ENCODE measurements around the gene PALLD. TPM values are rescaled to one million over a fixed set of nuclear protein-coding genes. Genes with fewer than 3 reads are reported as not detected.
A peak's percentile ranks its signal among the peaks of the same experiment; 100 is the strongest.

The PALLD gene
- total RNA-seq, 1 donor from 2014 or later, result 15.3 TPM

- peak in 1 of 2 donors; percentile 66 for DNase-seq (ENCODE audit: low read depth in 2 of 2)
Measured at GRCh38 chr4:168588916-168589531, 92.2 kb downstream of the PALLD start.

GRCh38 chr4:168592676-168593075, 95.8 kb downstream of the PALLD start:
- DNase-seq (ENCODE audit: low read depth in 2 of 2), result no peak

DNA sequence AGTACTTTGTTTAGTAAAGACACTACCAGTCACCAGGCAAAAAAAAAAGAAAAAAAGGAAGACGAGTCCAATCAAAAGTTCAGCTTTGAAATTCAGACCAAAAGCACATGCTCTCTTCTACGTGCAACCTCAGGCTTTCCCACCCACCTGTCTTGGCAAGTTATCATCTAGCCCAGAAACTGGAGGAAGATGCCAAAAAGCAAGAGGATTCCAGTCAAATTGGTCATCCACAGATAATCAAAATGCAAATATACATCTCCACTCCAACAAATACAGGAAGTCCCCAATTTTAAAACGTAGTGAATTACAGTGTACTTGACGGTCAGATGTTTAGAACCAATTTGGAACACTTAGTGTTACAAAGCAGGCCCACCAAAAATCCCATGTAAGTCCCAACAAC, 96.5 kb downstream of the PALLD start:
- no peak for DNase-seq (ENCODE audit: low read depth in 2 of 2)

GRCh38 chr4:168594121-168594520, 97.3 kb downstream of the PALLD start:
- DNase-seq (ENCODE audit: low read depth in 2 of 2), result no peak

DNA sequence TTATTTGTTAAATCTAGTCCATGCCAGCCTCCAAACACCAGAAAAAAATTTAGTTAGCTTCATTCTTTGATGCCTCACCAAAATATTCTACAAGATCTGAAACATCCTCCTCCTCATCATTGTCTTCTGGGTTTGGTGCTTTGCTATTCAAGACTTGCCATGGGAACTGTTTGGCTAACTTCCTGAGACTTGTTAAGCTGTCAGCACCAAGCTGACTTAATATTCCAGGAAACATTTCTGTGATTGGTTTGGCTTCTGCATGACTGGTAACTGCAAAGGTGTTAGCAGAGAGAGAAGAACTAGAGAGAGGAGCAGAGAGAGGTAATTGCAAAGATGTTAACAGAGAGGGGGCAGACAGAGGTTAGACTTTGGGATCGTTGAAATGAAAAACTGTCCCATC, 101.3 kb downstream of the PALLD start:
- DNase-seq (ENCODE audit: low read depth in 2 of 2), result peak in 1 of 2 donors; percentile 56

DNA sequence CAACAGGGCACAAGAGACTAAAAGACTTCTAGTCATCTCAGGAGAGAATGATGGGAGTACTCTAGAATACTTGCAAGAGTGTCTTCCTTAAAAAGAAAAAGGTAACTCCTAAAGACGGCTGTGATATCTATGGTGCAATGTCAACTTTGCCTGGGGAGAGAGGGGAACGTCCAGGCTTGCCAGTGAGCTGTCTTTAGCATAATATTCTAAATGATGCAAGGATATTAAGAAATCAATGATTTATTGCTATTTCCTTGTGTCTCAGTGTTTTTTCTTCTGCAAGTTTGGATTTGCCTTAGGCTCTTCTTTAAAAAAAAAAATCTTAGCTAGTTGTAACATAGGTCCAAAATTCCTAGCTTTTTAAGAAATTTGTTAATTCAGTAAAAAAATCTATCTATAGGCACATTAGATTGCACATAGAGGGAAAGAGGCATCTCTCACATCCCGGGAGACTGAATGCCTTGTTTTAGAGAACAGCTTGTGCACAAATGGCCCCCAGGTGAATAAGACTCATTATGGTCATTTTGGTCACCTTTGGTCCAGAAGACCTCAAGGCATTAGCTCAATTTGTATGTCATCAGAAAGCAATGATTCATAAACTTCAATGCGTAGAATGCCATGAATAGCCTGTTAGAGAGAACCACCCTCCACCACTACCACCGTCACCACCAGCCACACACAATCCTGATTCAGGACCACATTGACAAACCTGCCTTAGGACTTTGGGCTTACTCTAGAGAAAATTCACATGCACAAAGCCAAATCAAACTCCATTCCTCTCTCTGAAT, 104.1 kb downstream of the PALLD start:
- DNase-seq (ENCODE audit: low read depth in 2 of 2), result no peak

DNA sequence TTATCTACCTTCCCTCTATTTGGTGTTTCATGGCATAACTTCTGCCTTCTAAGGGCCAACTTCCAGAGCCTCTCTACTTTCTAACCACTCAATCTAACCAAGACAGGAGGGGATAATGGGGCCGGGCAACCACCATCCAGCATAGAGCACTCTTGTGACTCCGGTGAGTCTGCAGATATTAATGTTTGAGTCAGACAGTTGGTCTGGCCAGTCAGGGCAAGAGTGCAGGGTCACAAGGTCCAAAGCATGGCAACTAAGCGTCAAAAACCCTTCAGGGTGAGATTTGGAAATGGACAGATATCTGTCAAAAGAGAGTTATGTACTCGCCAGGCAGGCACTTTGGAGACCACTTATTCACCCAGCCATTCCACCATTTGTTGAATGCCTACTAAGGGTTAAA, 105.0 kb downstream of the PALLD start:
- no peak for DNase-seq (ENCODE audit: low read depth in 2 of 2)

DNA sequence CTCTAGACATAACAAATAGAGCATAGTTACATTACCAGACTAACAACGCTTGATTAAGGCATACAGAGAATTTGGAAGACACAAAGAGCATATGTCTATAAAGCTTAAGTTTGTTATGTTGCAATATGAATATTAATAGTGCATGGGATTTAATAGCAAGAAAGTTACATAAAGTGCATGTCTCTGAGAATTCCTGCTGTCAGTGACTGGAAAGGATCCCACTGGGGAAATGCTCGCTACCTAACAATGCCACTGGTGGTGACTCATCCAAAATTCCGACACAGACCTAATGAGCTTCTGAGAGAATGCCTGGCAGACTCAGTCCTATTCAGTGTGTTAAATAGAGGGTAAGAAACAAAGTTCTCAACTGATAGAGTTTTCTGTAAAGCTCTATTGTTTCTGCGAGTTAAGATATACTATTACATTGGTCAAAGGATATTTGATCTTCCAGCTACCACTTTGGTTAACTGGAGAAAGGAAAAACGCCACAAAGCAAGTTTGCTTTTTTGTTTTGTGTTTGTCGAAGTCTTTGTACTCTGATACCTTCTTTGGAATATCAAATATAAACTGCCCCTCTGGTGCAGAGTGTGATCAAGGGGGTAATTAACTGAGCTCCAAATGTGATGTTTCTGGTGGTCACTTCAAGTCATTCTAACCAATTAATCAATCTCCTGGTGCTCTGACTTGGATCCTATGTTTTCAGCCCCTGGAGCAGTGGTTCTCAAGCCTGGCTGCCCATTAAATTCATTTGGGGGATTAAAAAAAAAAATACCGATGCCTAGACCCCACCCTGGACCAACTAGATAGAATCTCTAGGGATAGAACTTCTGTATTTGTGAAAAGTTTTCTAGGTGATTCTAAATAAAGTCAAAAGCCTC, 107.9 kb downstream of the PALLD start:
- peak; percentile 72 to 96 for DNase-seq (ENCODE audit: low read depth in 2 of 2)

GRCh38 chr4:168605411-168605810, 108.6 kb downstream of the PALLD start:
- DNase-seq (ENCODE audit: low read depth in 2 of 2), result peak; percentile 7 to 90

GRCh38 chr4:168607215-168607614, 110.4 kb downstream of the PALLD start:
- peak in 1 of 2 donors; percentile 37 for DNase-seq (ENCODE audit: low read depth in 2 of 2)

DNA sequence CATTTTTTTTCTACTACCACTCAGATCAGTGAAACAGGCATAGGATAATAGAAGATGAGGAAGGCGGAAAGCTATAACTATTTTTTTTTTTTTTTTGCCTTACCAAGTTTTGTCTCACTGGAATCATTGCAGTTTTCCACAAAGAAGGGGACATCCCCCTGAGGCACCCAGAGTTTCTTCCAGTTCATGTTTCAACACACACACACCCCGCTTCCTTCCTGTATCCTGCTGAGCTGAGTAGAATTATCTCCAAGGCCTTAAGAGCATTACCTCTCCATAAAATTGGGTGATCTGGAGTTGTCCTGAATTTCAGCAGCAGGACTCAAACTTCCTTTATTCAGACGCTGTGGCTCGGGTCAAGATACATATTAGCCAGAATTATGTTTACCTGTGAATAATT, 111.9 kb downstream of the PALLD start:
- DNase-seq (ENCODE audit: low read depth in 2 of 2), result peak in 1 of 2 donors; percentile 29

DNA sequence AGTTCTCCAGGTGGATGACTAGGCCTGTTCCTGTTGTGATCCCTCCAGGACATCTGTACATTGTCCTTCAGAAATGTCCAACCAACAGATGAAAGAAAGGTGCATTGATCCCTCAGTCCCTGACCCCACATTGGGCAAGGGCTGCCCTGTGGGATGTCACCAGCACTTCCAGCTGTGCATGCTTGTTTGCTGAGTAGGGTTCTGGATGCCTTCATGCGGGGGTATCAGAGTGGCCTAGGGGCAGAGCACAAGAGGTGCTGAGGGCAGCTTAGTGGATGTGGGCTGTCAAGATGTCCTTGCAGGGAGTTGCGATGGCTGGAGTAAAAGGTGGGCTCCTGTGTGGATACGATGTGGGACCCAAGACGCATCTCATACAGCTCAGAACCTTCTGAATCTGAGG, 112.5 kb downstream of the PALLD start:
- DNase-seq (ENCODE audit: low read depth in 2 of 2), result no peak

DNA sequence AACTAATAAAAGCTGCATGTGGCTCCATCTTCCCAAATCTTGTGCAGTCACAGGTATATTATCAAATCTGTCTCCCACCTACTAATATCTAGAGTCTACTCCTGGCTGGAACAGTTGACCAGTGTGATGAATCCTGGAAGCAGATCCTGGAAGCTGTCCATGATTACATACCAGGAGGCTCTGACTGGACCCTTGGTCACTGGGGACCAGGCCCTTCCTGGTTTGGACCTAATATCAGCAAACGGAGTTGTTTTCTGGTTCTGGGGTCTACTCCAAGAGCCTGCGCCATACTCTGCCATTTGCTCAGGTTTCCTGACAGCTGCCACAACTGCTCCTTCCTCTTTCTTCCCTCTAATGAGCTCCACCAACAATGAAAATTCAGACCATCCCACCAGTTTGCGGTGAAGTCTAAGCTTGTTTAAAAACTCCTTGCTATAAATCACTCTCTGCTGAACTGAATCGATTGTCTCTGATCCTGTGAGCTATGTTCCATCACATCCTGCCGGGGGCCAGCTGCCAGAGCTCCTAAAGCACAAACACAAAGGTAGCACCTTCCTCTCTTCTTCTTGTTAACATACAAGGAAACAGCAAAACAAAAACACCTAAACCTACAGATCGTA, 114.2 kb downstream of the PALLD start:
- peak in 1 of 2 donors; percentile 67 for DNase-seq (ENCODE audit: low read depth in 2 of 2)

GRCh38 chr4:168612450-168613135, 115.7 kb downstream of the PALLD start:
- DNase-seq (ENCODE audit: low read depth in 2 of 2), result peak in 1 of 2 donors; percentile 77

GRCh38 chr4:168613869-168614268, 117.0 kb downstream of the PALLD start:
- DNase-seq (ENCODE audit: low read depth in 2 of 2), result no peak

DNA sequence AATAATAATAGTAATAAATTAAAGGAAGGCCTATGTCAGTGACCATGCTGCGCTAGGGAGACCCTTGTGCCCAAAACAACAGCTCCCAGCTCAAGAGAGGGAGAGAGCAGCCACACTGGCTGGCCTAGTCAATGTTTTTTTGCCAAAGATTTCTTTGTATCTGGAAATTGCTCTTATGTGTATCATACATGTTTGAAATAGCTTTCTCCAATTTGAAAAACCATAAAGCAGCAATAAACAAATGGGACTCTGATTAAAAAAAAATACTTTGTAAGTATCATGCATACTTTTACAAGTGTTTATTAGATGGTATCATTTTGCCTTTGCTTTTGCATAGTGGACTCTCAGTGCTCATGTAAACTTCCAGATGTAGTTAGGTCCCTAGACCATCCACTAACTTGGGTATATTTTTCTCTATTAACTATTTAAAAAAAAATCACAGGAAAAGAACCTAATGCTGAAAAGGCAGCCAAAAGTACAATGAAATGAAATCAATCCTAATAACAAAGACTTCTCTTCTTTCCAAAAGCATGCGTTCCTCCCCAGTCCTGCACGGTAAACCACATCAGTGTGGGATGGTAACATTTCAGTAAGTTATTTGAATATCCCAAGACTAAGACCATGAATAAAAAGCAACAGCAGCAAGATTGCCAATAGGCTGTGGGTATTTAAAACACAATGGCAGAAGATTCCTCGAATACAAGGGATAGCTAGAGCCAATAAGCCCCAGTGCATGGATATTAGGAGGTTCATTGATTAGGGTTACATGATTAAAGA, 117.6 kb downstream of the PALLD start:
- no peak for DNase-seq (ENCODE audit: low read depth in 2 of 2)

DNA sequence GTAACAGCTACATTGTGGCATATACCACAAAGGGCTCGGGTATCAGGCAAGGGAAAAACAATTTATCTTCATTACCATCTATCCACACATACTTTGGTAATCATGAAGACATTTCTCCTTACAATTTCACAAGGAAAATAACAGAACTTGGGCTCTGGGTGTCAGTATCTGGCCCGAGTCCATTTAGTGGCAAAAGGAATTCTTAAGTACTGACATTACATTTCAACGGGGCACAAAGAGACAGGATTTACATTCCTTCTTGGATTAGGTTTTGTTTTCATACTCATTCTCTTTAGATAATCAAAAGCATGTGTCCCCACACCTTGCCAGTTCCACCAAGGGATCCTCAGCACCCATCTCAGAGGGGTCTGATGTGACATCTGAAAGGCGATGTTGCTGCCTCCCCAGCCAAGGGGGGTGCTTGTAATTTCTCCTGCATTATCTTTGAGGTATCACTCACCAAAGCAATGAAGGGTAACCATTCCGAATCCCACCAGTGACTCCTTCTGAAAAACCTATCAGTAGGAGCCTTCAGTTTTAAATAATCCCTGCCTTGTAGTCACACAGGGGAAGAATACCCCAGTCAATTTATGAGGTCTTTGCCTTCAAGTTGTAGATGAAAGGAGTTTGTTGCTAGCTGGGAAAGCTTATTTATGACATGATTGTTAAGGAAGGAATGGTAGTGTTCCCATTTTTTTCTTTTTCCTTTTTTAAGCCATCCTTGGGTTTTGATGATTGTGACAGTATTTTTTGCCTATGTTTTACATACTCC, 118.6 kb downstream of the PALLD start:
- no peak for DNase-seq (ENCODE audit: low read depth in 2 of 2)

- DNase-seq (ENCODE audit: low read depth in 2 of 2), result no peak
Measured at GRCh38 chr4:168618577-168619265, 121.9 kb downstream of the PALLD start.

DNA sequence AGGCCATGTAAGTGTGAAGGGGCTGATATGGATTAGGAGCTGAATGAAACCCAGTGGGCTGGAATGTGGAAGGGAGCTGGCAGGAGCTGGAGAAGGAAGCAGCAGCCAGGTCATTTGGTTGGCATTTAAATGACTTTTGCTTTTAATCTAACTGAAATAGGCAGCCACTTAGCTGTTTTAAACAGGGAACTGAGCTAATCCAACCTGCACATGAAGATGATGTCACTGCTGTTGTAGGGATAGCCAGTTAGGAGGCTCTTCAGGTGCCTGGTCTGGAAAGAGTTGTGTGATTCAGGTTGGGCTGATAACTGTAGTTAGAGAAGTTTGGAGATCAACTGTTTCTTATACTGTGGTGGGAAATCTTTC, 122.4 kb downstream of the PALLD start:
- DNase-seq (ENCODE audit: low read depth in 2 of 2), result no peak
